Gastroesophageal sphincter (tissue), 4 donors: Measurements from ENCODE around the gene CNOT11. TPM values are rescaled to one million over a fixed set of nuclear protein-coding genes. Genes with fewer than 3 reads are reported as not detected.
A peak's percentile ranks its signal among the peaks of the same experiment; 100 is the strongest.
"Not testable (repeated sequence)": the region's sequence is repeated elsewhere in the genome, so short reads cannot be mapped to it uniquely, and the experiment has no call there.

Source experiments
- ATAC-seq: fragments of 150-250 bp; one replicate; pipeline ENCODE4 v1.9.1; 2016; ENCODE audit warnings: mild to moderate bottlenecking, moderate library complexity
- H3K27ac ChIP-seq, 4 donors: fragments of 200-600 bp; sonication (generic) in 3 of 4; 1 replicate in 3 of 4; 2 replicates in 1 of 4; pipeline ENCODE4 v1.5.1; 2016 to 2019
- H3K27me3 ChIP-seq: fragments of 200-600 bp; sonication (generic); one replicate; pipeline ENCODE4 v1.5.1; 2019
- H3K36me3 ChIP-seq, 2 donors: fragments of 200-600 bp; sonication (generic); one replicate each; pipeline ENCODE4 v1.5.1; 2019; ENCODE audit warnings: control low read depth in 1 of 2
- H3K4me1 ChIP-seq, 3 donors: fragments of 200-600 bp; sonication (generic); 1 replicate in 2 of 3; 2 replicates in 1 of 3; pipeline ENCODE4 v1.5.1; 2016 to 2019; ENCODE audit warnings: control low read depth in 2 of 3
- H3K4me3 ChIP-seq, 2 donors: fragments of 200-600 bp; sonication (generic); one replicate each; pipeline ENCODE4 v1.5.1; 2019; ENCODE audit warnings: mild to moderate bottlenecking in 1 of 2, moderate library complexity in 1 of 2
- H3K9me3 ChIP-seq, 3 donors: fragments of 200-600 bp; sonication (generic); one replicate each; pipeline ENCODE4 v1.5.1; 2017 to 2019; ENCODE audit warnings: control low read depth in 2 of 3
- CTCF ChIP-seq, 4 experiments: fragments of 200-600 bp in 2 of 4; fragments of 450-650 bp in 2 of 4; sonication (generic) in 1 of 4; IDR thresholded peaks; one replicate each; pipeline ENCODE4 v1.5.1; 2017 to 2019; ENCODE audit warnings: antibody characterized with exemption in 4 of 4, mild to moderate bottlenecking in 2 of 4, moderate library complexity in 2 of 4
- EP300 ChIP-seq: sonication (generic); formaldehyde crosslinking; IDR thresholded peaks from one replicate; pipeline ENCODE4 v1.6.1; 2017; ENCODE audit warnings: antibody characterized with exemption, mild to moderate bottlenecking
- POLR2A ChIP-seq, 2 donors: fragments of 450-650 bp; IDR thresholded peaks; one replicate each; pipeline ENCODE4 v1.6.1; 2017; ENCODE audit warnings: antibody characterized with exemption in 2 of 2, mild to moderate bottlenecking in 2 of 2, moderate library complexity in 1 of 2
- POLR2AphosphoS5 ChIP-seq: sonication (generic); formaldehyde crosslinking; IDR thresholded peaks from one replicate; pipeline ENCODE4 v1.6.1; 2017; ENCODE audit warnings: antibody characterized with exemption
- WGBS, 2 donors: methylation state at CpG; one replicate each; pipeline ENCODE4 v1.1.5; 2018; ENCODE audit warnings: low coverage in 1 of 2; 5-methylcytosine and 5-hydroxymethylcytosine counted together
- total RNA-seq, 4 donors: library from RNA; depleted of rRNA; stranded (reverse); fragments of >200 nt; gene quantifications; one replicate each; pipeline ENCODE4 v1.1.0, GENCODE V29; 2016

Gene CNOT11
- total RNA-seq, 4 donors from 2014 or later = 26.8 to 36.7 (median 27.8) TPM

GRCh38 chr2:101249826-101250225, 2.9 kb upstream of the CNOT11 start:
- Histone ChIP-seq H3K4me1 (peaks cover 0 to 25% (median 14%) of the 10 kb centered on the region in 3 donors), H3K27ac (no peak overlapping the region), H3K4me3 (no peak overlapping the region), H3K36me3 (no peaks in the 10 kb centered on the region), H3K27me3 (no peaks in the 10 kb centered on the region), H3K9me3 (no peaks in the 10 kb centered on the region)
- TF ChIP-seq EP300 (no peak), CTCF (IDR thresholded peaks at IDR 0.05) (no peak), POLR2AphosphoS5 (no peak), POLR2A (IDR thresholded peaks at IDR 0.05) (no peak)
- 70% methylated on average over 5 of the region's 5 CpGs for WGBS, 2 donors
- ATAC-seq = no peak

- WGBS, 2 donors = 76 to 93% methylated on average over 3 to 9 of the region's 10 CpGs
- not testable (repeated sequence) for H3K9me3 ChIP-seq, H3K36me3 ChIP-seq, H3K27me3 ChIP-seq, ATAC-seq, H3K4me3 ChIP-seq, H3K27ac ChIP-seq
- H3K4me1 ChIP-seq = peaks cover 0 to 38% (median 15%) of the 10 kb centered on the region in 3 donors
Observed at GRCh38 chr2:101251246-101251781, 1.4 kb upstream of the CNOT11 start.

GRCh38 chr2:101251844-101252407, 760 bp upstream of the CNOT11 start:
- Histone ChIP-seq H3K27ac (peak overlapping the region; percentile 47 to 97 (median 94)), H3K27me3 (no peaks in the 10 kb centered on the region), H3K4me1 (peaks cover 0 to 42% (median 15%) of the 10 kb centered on the region in 3 donors), H3K36me3 (no peaks in the 10 kb centered on the region), H3K4me3 (peak overlapping the region; percentile 80 to 100), H3K9me3 (no peaks in the 10 kb centered on the region)
- TF ChIP-seq POLR2A (IDR thresholded peaks at IDR 0.05) (no peak), POLR2AphosphoS5 (no peak), CTCF (IDR thresholded peaks at IDR 0.05) (peak in 1 of 4 experiments; percentile 4), EP300 (no peak)
- WGBS, 2 donors = 37 to 39% methylated on average over 10 to 16 of the region's 16 CpGs
- peak; percentile 56 for ATAC-seq

GRCh38 chr2:101253013-101253702, 472 bp downstream of the CNOT11 start:
- WGBS, 2 donors = 0 to 6% methylated on average over 6 to 10 of the region's 65 CpGs
- peak overlapping the region; percentile 80 to 100 for H3K4me3 ChIP-seq
- H3K4me1 ChIP-seq = peaks cover 0 to 44% (median 15%) of the 10 kb centered on the region in 3 donors
- H3K36me3 ChIP-seq = peaks cover 0 to 7% of the 10 kb centered on the region in 2 donors
- peak overlapping the region; percentile 76 to 97 (median 94) for H3K27ac ChIP-seq
- no peak for TF ChIP-seq CTCF (IDR thresholded peaks at IDR 0.05)
- no peak for TF ChIP-seq POLR2AphosphoS5
- TF ChIP-seq POLR2A (IDR thresholded peaks at IDR 0.05) = no peak
- TF ChIP-seq EP300 = no peak
- H3K9me3 ChIP-seq = no peaks in the 10 kb centered on the region
- ATAC-seq = peak; percentile 70
- H3K27me3 ChIP-seq = no peaks in the 10 kb centered on the region

GRCh38 chr2:101253703-101254450, 1.2 kb downstream of the CNOT11 start:
- Histone ChIP-seq H3K4me3 (peak overlapping the region; percentile 80 to 100), H3K27ac (peak overlapping the region in 1 of 4 donors; percentile 97), H3K9me3 (no peaks in the 10 kb centered on the region), H3K27me3 (no peaks in the 10 kb centered on the region), H3K36me3 (peaks cover 0 to 14% of the 10 kb centered on the region in 2 donors), H3K4me1 (peaks cover 0 to 44% (median 15%) of the 10 kb centered on the region in 3 donors)
- no peak for TF ChIP-seq POLR2AphosphoS5
- no peak for TF ChIP-seq CTCF (IDR thresholded peaks at IDR 0.05)
- no peak for TF ChIP-seq POLR2A (IDR thresholded peaks at IDR 0.05)
- no peak for TF ChIP-seq EP300
- no peak for ATAC-seq
- WGBS, 2 donors = 21 to 24% methylated on average over 16 to 17 of the region's 17 CpGs
